HCT116 (cell line): ENCODE data around the gene ZBTB38. TPM values are rescaled to one million over a fixed set of nuclear protein-coding genes. Genes with fewer than 3 reads are reported as not detected.

Experiments used
- ATAC-seq: fragments of 200-7000 bp; cut with Tn5 transposase; 2 replicates; pipeline ENCODE4 v1.9.1; 2020; ENCODE audit warnings: mild to moderate bottlenecking, moderate library complexity
- BruUV-seq: library from RNA; stranded (reverse); fragments of 400-500 nt; replicated peaks from 2 replicates; lab custom pipeline; 2021; lab: Mats Ljungman, UMichigan
- CTCF ChIA-PET: fragments of 300-600 bp; sonication (Branson Sonifier 250); formaldehyde crosslinking; loops from one replicate; lab custom pipeline; 2021; ENCODE audit warnings: antibody characterized with exemption; lab: Charles Lee
- POLR2A ChIA-PET: fragments of 300-600, 350-600 bp; sonication (Branson Sonifier 250); formaldehyde crosslinking; loops from one replicate; lab custom pipeline; 2021; ENCODE audit warnings: antibody characterized with exemption; lab: Charles Lee
- RAD21 ChIA-PET, 2 experiments: fragments of 300-600 bp; sonication (Branson Sonifier 250); formaldehyde crosslinking; loops; one replicate each; lab custom pipeline; 2023; ENCODE audit warnings: low total read pairs in 2 of 2; ENCODE audit not compliant: uncharacterized antibody in 2 of 2, unreplicated experiment in 2 of 2, low non-redundant PET in 1 of 2; lab: Charles Lee
- DNase-seq: peaks from one replicate; pipeline ENCODE4 v3.0.0-alpha.2; 2010; ENCODE audit warnings: low read depth, low spot score
- H2AFZ ChIP-seq: fragments of 200-600 bp; shearing (Covaris generic), sonication (generic); 2 replicates; pipeline ENCODE4 v1.6.1; 2017; ENCODE audit warnings: low read depth, mixed run types, mixed read lengths, antibody characterized with exemption, low read length; ENCODE audit not compliant: poor library complexity, severe bottlenecking
- H3K27ac ChIP-seq: 2 replicates; pipeline ENCODE4 v1.5.1; 2012; ENCODE audit warnings: low read depth, low read length
- H3K27me3 ChIP-seq: fragments of 200-600 bp; sonication (generic); 2 replicates; pipeline ENCODE4 v1.6.1; 2016; ENCODE audit warnings: mixed run types, low read length, mixed read lengths; ENCODE audit not compliant: insufficient read depth
- H3K36me3 ChIP-seq, 2 experiments: fragments of 200-500 bp in 1 of 2; fragments of 200-600 bp in 1 of 2; sonication (Bioruptor generic) in 1 of 2; sonication (generic) in 1 of 2; 2 replicates each; pipeline versions ENCODE4 v1.5.1 to v1.6.1; 2014 to 2016; ENCODE audit warnings: low read length in 2 of 2, inconsistent platforms in 1 of 2, mixed read lengths in 1 of 2, mixed run types in 1 of 2; ENCODE audit not compliant: insufficient read depth in 2 of 2, control insufficient read depth in 1 of 2
- H3K4me1 ChIP-seq, 2 experiments: fragments of 200-600 bp in 1 of 2; sonication (generic) in 1 of 2; 2 replicates each; pipeline versions ENCODE4 v1.5.1 to v1.6.1; 2012 to 2017; ENCODE audit warnings: low read length in 2 of 2, inconsistent platforms in 1 of 2, mild to moderate bottlenecking in 1 of 2, mixed read lengths in 1 of 2, mixed run types in 1 of 2, moderate library complexity in 1 of 2; ENCODE audit not compliant: insufficient read depth in 2 of 2, control insufficient read depth in 1 of 2
- H3K4me2 ChIP-seq: fragments of 200-600 bp; sonication (generic); 2 replicates; pipeline ENCODE4 v1.6.1; 2017; ENCODE audit warnings: mixed run types, low read length, mixed read lengths
- H3K4me3 ChIP-seq, 2 experiments: fragments of 200-600 bp in 1 of 2; sonication (generic) in 1 of 2; replicated peaks in 1 of 2; 2 replicates each; pipeline ENCODE4 v1.5.1; 2011 to 2016; ENCODE audit warnings: low read length in 2 of 2, control low read depth in 1 of 2, low read depth in 1 of 2, mild to moderate bottlenecking in 1 of 2, mixed read lengths in 1 of 2, mixed run types in 1 of 2
- H3K79me2 ChIP-seq: fragments of 200-600 bp; sonication (generic); 2 replicates; pipeline ENCODE4 v1.6.1; 2017; ENCODE audit warnings: mild to moderate bottlenecking, mixed run types, low read length, moderate library complexity, mixed read lengths; ENCODE audit not compliant: insufficient read depth
- H3K9ac ChIP-seq: fragments of 200-600 bp; sonication (generic); 2 replicates; pipeline ENCODE4 v1.6.1; 2016; ENCODE audit warnings: low read length, mixed read lengths
- H3K9me2 ChIP-seq: fragments of 200-600 bp; sonication (generic), shearing (Covaris generic); 2 replicates; pipeline ENCODE4 v1.6.1; 2017; ENCODE audit warnings: mixed run types, mild to moderate bottlenecking, moderate library complexity; ENCODE audit not compliant: insufficient read depth
- H3K9me3 ChIP-seq, 2 experiments: fragments of 200-500 bp in 1 of 2; fragments of 200-600 bp in 1 of 2; sonication (Bioruptor generic) in 1 of 2; sonication (generic) in 1 of 2; 2 replicates each; pipeline ENCODE4 v1.6.1; 2014 to 2017; ENCODE audit warnings: low read length in 2 of 2, mixed read lengths in 2 of 2, inconsistent platforms in 1 of 2, low read depth in 1 of 2, mild to moderate bottlenecking in 1 of 2, mixed run types in 1 of 2, moderate library complexity in 1 of 2; ENCODE audit not compliant: control insufficient read depth in 1 of 2, insufficient read depth in 1 of 2
- H4K20me1 ChIP-seq: fragments of 200-600 bp; sonication (generic), shearing (Covaris generic); 2 replicates; pipeline ENCODE4 v1.6.1; 2017; ENCODE audit warnings: mixed run types, mild to moderate bottlenecking, moderate library complexity; ENCODE audit not compliant: insufficient read depth
- ATF3 ChIP-seq: IDR thresholded peaks from 2 replicates; pipeline ENCODE4 v1.6.1; 2012
- CBX3 ChIP-seq: IDR thresholded peaks from 2 replicates; pipeline ENCODE4 v1.6.1; 2012; ENCODE audit warnings: low read depth
- CEBPB ChIP-seq: IDR thresholded peaks from 2 replicates; pipeline ENCODE4 v1.6.1; 2012; ENCODE audit warnings: low read depth
- CTCF ChIP-seq, 3 experiments: fragments of 200-600 bp in 1 of 3; sonication (generic) in 1 of 3; IDR thresholded peaks in 2 of 3; conservative IDR thresholded peaks in 1 of 3; 2 replicates each; pipeline ENCODE4 v1.5.1; 2012 to 2017; ENCODE audit warnings: low read depth in 2 of 3, low read length in 2 of 3, antibody characterized with exemption in 1 of 3, borderline replicate concordance in 1 of 3, control low read depth in 1 of 3, mild to moderate bottlenecking in 1 of 3, mixed read lengths in 1 of 3, mixed run types in 1 of 3, moderate library complexity in 1 of 3; ENCODE audit not compliant: insufficient read depth in 1 of 3
- EGR1 ChIP-seq: IDR thresholded peaks from 2 replicates; pipeline ENCODE4 v1.6.1; 2012; ENCODE audit warnings: low read depth
- ELF1 ChIP-seq: IDR thresholded peaks from 2 replicates; pipeline ENCODE4 v1.6.1; 2012; ENCODE audit warnings: low read depth, borderline replicate concordance
- EZH2 ChIP-seq: fragments of 200-600 bp; sonication (generic); IDR thresholded peaks from 2 replicates; pipeline ENCODE4 v1.6.1; 2017; ENCODE audit warnings: antibody characterized with exemption, mixed run types
- JUND ChIP-seq: IDR thresholded peaks from 2 replicates; pipeline ENCODE4 v1.6.1; 2012
- POLR2A ChIP-seq: IDR thresholded peaks from 2 replicates; pipeline ENCODE4 v1.7.0; 2011; ENCODE audit warnings: borderline replicate concordance; ENCODE audit not compliant: insufficient read depth, insufficient read length; ENCODE audit errors: extremely low read depth
- POLR2AphosphoS5 ChIP-seq: IDR thresholded peaks from 2 replicates; pipeline ENCODE4 v1.6.1; 2011; ENCODE audit warnings: mild to moderate bottlenecking, low read depth, low read length, moderate library complexity
- RAD21 ChIP-seq: IDR thresholded peaks from 2 replicates; pipeline ENCODE4 v1.6.1; 2012; ENCODE audit warnings: low read depth, mild to moderate bottlenecking
- REST ChIP-seq: IDR thresholded peaks from 2 replicates; pipeline ENCODE4 v1.6.1; 2012; ENCODE audit warnings: low read depth
- SIN3A ChIP-seq: IDR thresholded peaks from 2 replicates; pipeline ENCODE4 v1.6.1; 2012; ENCODE audit warnings: low read depth
- SRF ChIP-seq: IDR thresholded peaks from 2 replicates; pipeline ENCODE4 v1.6.1; 2012; ENCODE audit warnings: low read depth
- TCF7L2 ChIP-seq: IDR thresholded peaks from 2 replicates; pipeline ENCODE4 v1.7.0; 2011; ENCODE audit warnings: borderline replicate concordance, inconsistent platforms; ENCODE audit not compliant: insufficient read depth, insufficient read length; ENCODE audit errors: extremely low read depth
- YY1 ChIP-seq: IDR thresholded peaks from 2 replicates; pipeline ENCODE4 v1.6.1; 2011; ENCODE audit warnings: low read length, low read depth, moderate library complexity, mild to moderate bottlenecking; ENCODE audit not compliant: insufficient replicate concordance; ENCODE audit errors: extremely low read depth
- ZBTB33 ChIP-seq: IDR thresholded peaks from 2 replicates; pipeline ENCODE4 v1.6.1; 2011; ENCODE audit warnings: mild to moderate bottlenecking, low read length, moderate library complexity; ENCODE audit not compliant: insufficient replicate concordance; ENCODE audit errors: extremely low read depth
- ZNF274 ChIP-seq: fragments of 200-500 bp; sonication (Bioruptor generic); IDR thresholded peaks from 2 replicates; pipeline ENCODE4 v1.6.1; 2014; ENCODE audit warnings: mild to moderate bottlenecking, low read depth, low read length, inconsistent platforms
- intact Hi-C: fragments of 100-400 bp; cut with micrococcal nuclease; formaldehyde crosslinking; loops from 2 replicates; pipeline ENCODE4 v1.10.0; 2022
- total RNA-seq: library from RNA; stranded (reverse); gene quantifications from one replicate; pipeline ENCODE4 v1.2.1, GENCODE V29; 2021; ENCODE audit not compliant: unreplicated experiment
- TF ChIP-seq, protein P1 (sequence below): IDR thresholded peaks from 2 replicates; pipeline ENCODE4 v1.6.1; 2012

The ZBTB38 gene
- total RNA-seq, 1 experiment from 2014 or later = 33.5 TPM

DNA sequence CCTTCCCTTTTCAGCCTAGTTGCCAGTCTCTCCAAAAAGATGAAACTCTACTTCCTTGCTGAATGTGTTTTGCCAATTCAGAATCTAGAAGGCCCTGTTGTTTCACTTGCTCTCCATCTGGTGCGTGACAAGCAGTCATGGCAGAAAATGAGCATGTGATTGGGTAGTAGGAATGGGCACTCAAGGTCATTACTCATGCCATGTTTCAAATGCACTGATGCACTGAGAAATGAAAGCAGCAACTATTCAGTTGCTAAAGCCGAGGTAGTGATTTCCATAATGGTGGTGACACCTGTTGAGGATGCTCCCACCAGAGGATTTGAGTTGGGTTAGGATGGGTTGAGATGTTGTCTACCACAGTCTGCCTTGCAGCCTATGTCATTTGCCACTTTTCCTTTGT, 12.7 kb downstream of the ZBTB38 start:
- intact Hi-C loops = no loop called here
- H3K9me3 ChIP-seq = no peaks in the 10 kb centered on the region
- ChIA-PET RAD21 (no interaction called here), CTCF (no interaction called here), POLR2A (no interaction called here)
- DNase-seq (no peak), ATAC-seq (no peak)
- no TSS peak for BruUV-seq
- TF ChIP-seq CTCF (IDR thresholded peaks at IDR 0.05 in 2 of 3, conservative IDR thresholded peaks at IDR 0.05 in 1 of 3; ENCODE audit: borderline replicate concordance in 1 of 3, insufficient read depth in 1 of 3, low read depth in 2 of 3, low read length in 2 of 3) = no peak
- TF ChIP-seq ATF3 = no peak
- TF ChIP-seq EGR1 = no peak
- no peak for TF ChIP-seq YY1
- TF ChIP-seq SRF = no peak
- no peak for TF ChIP-seq EZH2
- TF ChIP-seq ZBTB33 = no peak
- no peak for TF ChIP-seq TCF7L2
- TF ChIP-seq, protein P1, sequence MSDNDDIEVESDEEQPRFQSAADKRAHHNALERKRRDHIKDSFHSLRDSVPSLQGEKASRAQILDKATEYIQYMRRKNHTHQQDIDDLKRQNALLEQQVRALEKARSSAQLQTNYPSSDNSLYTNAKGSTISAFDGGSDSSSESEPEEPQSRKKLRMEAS = no peak
- TF ChIP-seq REST = no peak
- no peak for TF ChIP-seq CBX3
- no peak for TF ChIP-seq RAD21
- TF ChIP-seq POLR2A = no peak
- TF ChIP-seq JUND = no peak
- TF ChIP-seq CEBPB = no peak
- TF ChIP-seq ELF1 = no peak
- no peak for TF ChIP-seq SIN3A
- TF ChIP-seq ZNF274 = no peak
- TF ChIP-seq POLR2AphosphoS5 = no peak
- H3K4me3 ChIP-seq = no peak overlapping the region
- H4K20me1 ChIP-seq = no peaks in the 10 kb centered on the region
- no peaks in the 10 kb centered on the region; a peak in 1 of 4 replicates for H3K36me3 ChIP-seq
- H3K79me2 ChIP-seq = no peaks in the 10 kb centered on the region
- H3K4me1 ChIP-seq = no peaks in the 10 kb centered on the region
- H3K27ac ChIP-seq = no peak overlapping the region
- H3K9me2 ChIP-seq = no peaks in the 10 kb centered on the region
- H3K27me3 ChIP-seq = no peaks in the 10 kb centered on the region
- no peak overlapping the region for H2AFZ ChIP-seq
- H3K9ac ChIP-seq = no peak overlapping the region
- H3K4me2 ChIP-seq = no peak overlapping the region
